UCSD-AML1 (cell line): ENCODE results near the gene MFSD2A.
"Not testable (repeated sequence)": the region's sequence is repeated elsewhere in the genome, so short reads cannot be mapped to it uniquely, and the experiment has no call there.

ENCODE experiments used
- DNase-seq: peaks from one replicate; lab custom pipeline; 2025; ENCODE audit not compliant: unreplicated experiment; lab: John Stamatoyannopoulos, UW

The MFSD2A gene

DNA sequence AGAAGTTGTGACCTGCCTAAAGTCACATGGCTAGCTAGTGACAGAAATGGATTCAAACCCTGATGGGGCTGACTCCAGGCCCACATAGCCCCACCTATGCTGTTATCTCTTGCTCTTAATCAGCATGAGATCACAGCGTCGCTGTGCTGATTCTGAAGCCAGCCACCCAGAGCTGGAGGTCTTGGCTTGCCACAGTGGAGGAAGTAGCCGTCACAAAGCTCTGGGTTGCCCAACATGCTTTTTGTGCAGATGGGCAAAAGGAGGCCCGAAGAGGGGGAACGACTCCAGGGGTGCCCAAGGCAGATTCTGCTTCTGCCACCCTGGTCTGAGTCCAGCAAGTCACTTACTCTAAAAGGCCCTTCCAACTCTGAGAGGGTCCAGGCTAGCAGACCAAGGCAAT lies 14.7 kb upstream of the MFSD2A start:
- peak; percentile 27 for DNase-seq

DNA sequence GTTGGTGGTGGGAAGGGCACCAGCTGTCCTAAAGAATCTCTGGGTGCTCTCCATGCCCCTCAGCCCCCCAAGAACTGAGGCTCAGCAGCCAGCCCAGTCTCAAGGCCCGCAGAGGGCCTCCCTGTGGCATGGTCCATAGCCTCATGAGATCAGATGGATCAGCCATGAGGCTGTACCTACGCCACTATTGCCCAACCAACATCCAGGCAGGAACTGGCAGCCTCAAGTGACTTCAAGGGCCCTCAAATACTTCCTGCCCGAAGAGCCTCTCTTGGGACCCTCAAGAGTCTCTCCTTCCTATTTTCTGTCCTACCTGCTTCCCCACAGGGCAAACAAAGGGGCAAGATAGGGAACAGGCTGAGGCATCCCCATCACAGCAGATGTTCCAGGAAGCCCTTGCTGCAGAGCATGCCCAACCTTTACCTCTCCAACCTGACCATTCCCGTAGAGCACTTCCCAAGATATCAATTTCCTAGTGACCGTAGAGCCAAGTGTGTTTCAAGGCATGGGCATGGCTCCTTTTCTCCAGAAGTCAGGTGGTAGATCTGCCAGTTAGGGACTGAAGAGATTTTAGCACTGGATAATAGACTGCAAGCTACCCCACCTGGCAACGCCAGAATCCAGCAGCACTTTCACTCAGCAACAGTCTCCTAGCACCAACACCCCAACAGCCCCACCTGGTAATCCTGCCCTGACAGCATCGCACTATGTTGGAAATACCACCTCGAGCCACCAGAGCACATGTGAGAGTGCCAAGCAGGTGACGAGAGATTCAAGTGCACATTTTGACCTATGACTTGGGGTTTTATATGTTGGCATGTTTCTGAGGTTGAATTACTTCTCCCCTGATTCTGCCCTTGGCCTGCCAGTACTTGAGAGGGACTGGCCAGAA lies 13.7 kb upstream of the MFSD2A start:
- no peak for DNase-seq

GRCh38 chr1:39943471-39944290 lies 11.3 kb upstream of the MFSD2A start:
- no peak for DNase-seq

- no peak for DNase-seq
These were observed 10.4 kb upstream of the MFSD2A start for GRCh38 chr1:39944410-39945112.

DNA sequence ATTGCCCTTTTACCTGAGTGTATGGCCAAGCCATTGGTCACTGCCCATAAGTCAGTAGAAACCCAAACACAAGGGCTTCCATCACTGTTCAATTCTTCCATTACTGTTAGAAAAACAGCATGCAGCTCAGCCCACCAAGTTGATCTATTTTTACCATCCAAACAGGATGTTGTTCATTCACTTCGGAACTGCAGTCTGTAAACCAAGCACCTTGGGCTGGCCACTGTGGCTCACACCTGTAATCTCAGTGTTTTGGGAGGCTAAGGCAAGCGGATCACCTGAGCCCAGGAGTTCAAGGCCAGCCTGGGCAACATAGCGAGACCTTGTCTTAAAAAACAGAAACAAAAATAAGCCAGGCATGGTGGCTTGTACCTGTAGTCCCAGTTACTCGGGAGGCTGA lies 8.7 kb upstream of the MFSD2A start:
- no peak for DNase-seq

GRCh38 chr1:39947260-39947659 lies 7.7 kb upstream of the MFSD2A start:
- DNase-seq, result no peak

- no peak for DNase-seq
These were observed 5.1 kb upstream of the MFSD2A start for GRCh38 chr1:39949891-39950290.

- DNase-seq, result no peak
These were observed 3.0 kb upstream of the MFSD2A start for GRCh38 chr1:39951926-39952325.

- no peak for DNase-seq
These were observed 2.4 kb upstream of the MFSD2A start for GRCh38 chr1:39952359-39953110.

- DNase-seq, result peak; percentile 48
These were observed 548 bp upstream of the MFSD2A start for GRCh38 chr1:39954324-39954869.

DNA sequence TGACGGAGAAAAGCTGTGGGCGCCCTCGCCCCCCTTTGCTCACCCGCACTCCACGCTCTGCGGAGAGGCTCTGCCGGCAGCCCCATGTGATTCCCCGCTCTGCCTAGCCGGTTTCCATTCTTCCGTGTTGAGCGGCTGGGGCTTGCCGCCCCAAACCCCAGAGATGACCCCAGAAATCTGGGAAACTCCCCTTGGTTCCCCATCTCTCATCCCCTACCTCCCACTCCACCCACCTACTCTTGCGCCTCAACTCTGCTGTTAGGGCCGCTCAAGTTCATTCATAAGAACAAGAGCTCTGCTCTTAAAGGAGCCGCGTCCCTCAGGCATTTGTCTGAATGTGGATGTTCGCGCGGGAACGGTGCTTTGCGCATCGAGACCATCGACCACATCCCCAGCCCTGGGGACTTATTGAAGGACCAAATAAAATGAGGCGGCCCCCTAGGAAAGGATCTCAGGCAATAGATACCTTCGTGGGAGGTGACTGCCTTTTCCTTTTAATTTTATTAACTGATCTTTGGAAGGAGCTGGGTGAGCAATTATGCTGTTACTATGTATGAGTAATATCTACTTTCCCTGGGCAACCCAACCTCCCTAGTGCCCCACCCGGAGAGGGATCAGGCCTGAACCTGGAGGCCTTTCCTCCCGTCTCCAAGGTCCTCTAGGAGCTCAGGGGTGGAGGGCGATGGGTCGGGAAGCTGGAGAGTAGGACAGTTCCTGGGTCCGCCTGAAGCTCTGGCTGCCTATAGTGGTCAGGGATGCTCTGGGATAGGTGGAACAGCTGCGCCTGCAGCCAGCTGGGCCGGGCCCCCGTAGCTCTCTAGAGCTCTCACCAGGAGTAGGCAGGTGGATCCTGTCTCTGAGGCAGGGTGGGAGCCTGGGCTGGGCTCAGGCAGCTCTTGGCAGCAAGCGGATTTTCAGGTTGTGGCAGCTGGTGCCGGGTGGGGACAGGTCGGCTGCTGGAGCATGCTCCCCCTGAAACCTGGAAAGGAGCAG lies 898 bp downstream of the MFSD2A start:
- DNase-seq, result peak; percentile 37

- DNase-seq, result no peak
These were observed 2.5 kb downstream of the MFSD2A start for GRCh38 chr1:39957299-39958015.

GRCh38 chr1:39958403-39959200 lies 3.7 kb downstream of the MFSD2A start:
- DNase-seq, result no peak

- DNase-seq, result no peak
These were observed 4.8 kb downstream of the MFSD2A start for GRCh38 chr1:39959651-39960333.

- DNase-seq, result peak; percentile 87
These were observed 5.5 kb downstream of the MFSD2A start for GRCh38 chr1:39960431-39960958.

DNA sequence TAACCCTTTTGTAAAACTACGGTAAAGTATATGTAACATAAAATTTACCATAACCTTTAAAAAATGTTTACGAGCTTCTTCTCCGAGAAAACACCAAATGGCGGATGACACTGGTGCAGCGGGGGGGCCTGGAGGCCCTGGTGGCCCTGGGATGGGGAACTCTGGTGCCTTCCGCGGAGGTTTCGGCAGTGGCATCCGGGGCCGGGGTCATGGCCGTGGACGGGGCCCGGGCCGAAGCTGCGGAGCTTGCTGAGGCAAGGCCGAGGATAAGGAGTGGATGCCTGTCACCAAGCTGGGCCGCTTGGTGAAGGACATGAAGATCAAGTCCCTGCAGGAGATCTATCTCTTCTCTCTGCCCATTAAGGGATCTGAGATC lies 7.5 kb downstream of the MFSD2A start:
- DNase-seq, result no peak

DNA sequence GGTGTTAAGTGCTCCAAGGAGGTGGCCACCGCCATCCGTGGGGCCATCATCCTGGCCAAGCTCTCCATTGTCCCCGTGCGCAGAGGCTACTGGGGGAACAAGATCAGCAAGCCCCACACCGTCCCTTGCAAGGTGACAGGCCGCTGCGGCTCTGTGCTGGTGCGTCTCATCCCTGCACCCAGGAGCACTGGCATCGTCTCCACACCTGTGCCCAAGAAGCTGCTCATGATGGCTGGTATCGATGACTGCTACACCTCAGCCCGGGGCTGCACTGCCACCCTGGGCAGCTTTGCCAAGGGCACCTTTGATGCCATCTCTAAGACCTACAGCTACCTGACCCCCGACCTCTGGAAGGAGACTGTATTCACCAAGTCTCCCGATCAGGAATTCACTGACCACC lies 8.0 kb downstream of the MFSD2A start:
- DNase-seq, result not testable (repeated sequence)
